BE2C (cell line): Measurements from ENCODE around the gene PRLH.

Experiments
- DNase-seq: peaks from one replicate; pipeline ENCODE4 v3.0.0-alpha.2; 2020
- H3K27me3 ChIP-seq: fragments of 250-450 bp; sonication (Bioruptor Pico); 2 replicates; pipeline ENCODE4 v1.5.1; 2020; ENCODE audit warnings: mild to moderate bottlenecking
- H3K36me3 ChIP-seq: fragments of 250-450 bp; sonication (Bioruptor Pico); 2 replicates; pipeline ENCODE4 v1.5.1; 2020; ENCODE audit warnings: mild to moderate bottlenecking
- H3K4me1 ChIP-seq: fragments of 250-450 bp; sonication (Bioruptor Pico); 2 replicates; pipeline ENCODE4 v1.5.1; 2020
- H3K4me3 ChIP-seq: 2 replicates; pipeline ENCODE4 v1.5.1; 2011; ENCODE audit warnings: low read depth, low read length
- H3K9me3 ChIP-seq: fragments of 250-450 bp; sonication (Bioruptor Pico); 2 replicates; pipeline ENCODE4 v1.5.1; 2020
- CTCF ChIP-seq: IDR thresholded peaks from 2 replicates; pipeline ENCODE4 v1.5.1; 2012; ENCODE audit warnings: mild to moderate bottlenecking, low read depth, low read length

PRLH gene

GRCh38 chr2:237556773-237557632, 9.4 kb upstream of the PRLH start:
- no peak for DNase-seq
- TF ChIP-seq CTCF = no peak
- no peak overlapping the region for H3K4me3 ChIP-seq

GRCh38 chr2:237557633-237558015, 8.8 kb upstream of the PRLH start:
- H3K9me3 ChIP-seq = no peaks in the 10 kb centered on the region
- H3K4me1 ChIP-seq = no peaks in the 10 kb centered on the region
- H3K4me3 ChIP-seq = no peak overlapping the region
- DNase-seq = no peak
- 0 out of 2 replicates have a peak, but pooled peaks cover 2% of the 10 kb centered on the region for H3K27me3 ChIP-seq
- H3K36me3 ChIP-seq = no peaks in the 10 kb centered on the region
- TF ChIP-seq CTCF = no peak

More at GRCh38 chr2:237556773-237557632, 9.4 kb upstream of the PRLH start:
- H3K9me3 ChIP-seq = no peaks in the 10 kb centered on the region
- H3K4me1 ChIP-seq = no peaks in the 10 kb centered on the region
- H3K27me3 ChIP-seq = 0 out of 2 replicates have a peak, but pooled peaks cover 2% of the 10 kb centered on the region
- no peaks in the 10 kb centered on the region for H3K36me3 ChIP-seq

- Histone ChIP-seq H3K9me3 (no peaks in the 10 kb centered on the region), H3K4me1 (no peaks in the 10 kb centered on the region), H3K36me3 (no peaks in the 10 kb centered on the region), H3K4me3 (no peak overlapping the region), H3K27me3 (peaks cover 3% of the 10 kb centered on the region; the same call in 1 of the 2 replicates)
- TF ChIP-seq CTCF = no peak
- DNase-seq = no peak
Measured at GRCh38 chr2:237558961-237559641, 7.3 kb upstream of the PRLH start.

GRCh38 chr2:237561221-237561620, 5.2 kb upstream of the PRLH start:
- Histone ChIP-seq H3K27me3 (peaks cover 10% of the 10 kb centered on the region; the same call in 1 of the 2 replicates), H3K9me3 (no peaks in the 10 kb centered on the region), H3K36me3 (no peaks in the 10 kb centered on the region), H3K4me3 (no peak overlapping the region), H3K4me1 (no peaks in the 10 kb centered on the region)
- DNase-seq = no peak
- TF ChIP-seq CTCF = no peak

GRCh38 chr2:237563816-237564215, 2.6 kb upstream of the PRLH start:
- no peaks in the 10 kb centered on the region for H3K36me3 ChIP-seq
- DNase-seq = no peak
- no peaks in the 10 kb centered on the region for H3K4me1 ChIP-seq
- TF ChIP-seq CTCF = no peak
- H3K9me3 ChIP-seq = no peaks in the 10 kb centered on the region
- H3K27me3 ChIP-seq = peaks cover 10% of the 10 kb centered on the region; the same call in 1 of the 2 replicates
- H3K4me3 ChIP-seq = no peak overlapping the region
